ENCODE measurements around the gene MYO10. TPM values are rescaled to one million over a fixed set of nuclear protein-coding genes. Genes with fewer than 3 reads are reported as not detected.

Gene MYO10
- total RNA-seq, 1 experiment from 2014 or later, result 71.9 TPM

DNA sequence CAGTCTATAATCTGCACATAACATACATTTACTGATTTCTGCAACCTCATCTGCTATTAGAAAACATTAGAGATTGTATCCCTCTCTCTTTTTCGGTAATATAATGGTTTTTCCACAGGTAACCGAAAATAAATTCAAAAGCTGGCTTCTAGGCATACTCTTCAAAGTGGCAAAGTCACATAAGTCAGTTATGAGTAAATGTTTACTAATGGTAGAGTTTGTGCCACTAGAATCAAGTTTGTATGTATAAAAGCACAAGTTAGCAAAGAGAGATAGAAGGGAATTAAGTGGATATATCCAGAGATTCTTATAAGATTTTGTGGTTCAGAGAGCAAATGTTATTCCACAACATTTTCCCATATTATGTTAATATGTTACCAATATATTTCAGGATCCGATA, 86.9 kb downstream of the MYO10 start:
- Histone ChIP-seq H3K4me1 (ENCODE audit: control insufficient read depth, insufficient read depth, low read length) (peaks cover 7% of the 10 kb centered on the region; the same call in 1 of the 2 replicates), H3K36me3 (ENCODE audit: control insufficient read depth, insufficient read depth, low read length) (no peaks in the 10 kb centered on the region), H3K4me3 (ENCODE audit: low read depth in 2 of 2, low read length in 2 of 2) (no peak overlapping the region), H3K27me3 (ENCODE audit: control insufficient read depth, insufficient read depth, low read length) (no peaks in the 10 kb centered on the region), H3K27ac (ENCODE audit: low read length) (no peak overlapping the region; the same call in 1 of the 2 replicates), H3K9me3 (ENCODE audit: control insufficient read depth, insufficient read depth, low read depth, low read length) (no peaks in the 10 kb centered on the region)
- in situ Hi-C loops (cut with HindIII; ENCODE audit: low pct_unique_long_range_greater_than_20kb, low sequenced_read_pairs) (no loop called here), intact Hi-C loops (cut with micrococcal nuclease; ENCODE audit: unreplicated experiment) (no loop called here)
- ChIA-PET CTCF (no interaction called here), POLR2A (no interaction called here)
- DNase-seq (ENCODE audit: low read depth, low spot score), result no peak
- BruUV-seq (replicated peaks), result no TSS peak
- TF ChIP-seq, protein P1, sequence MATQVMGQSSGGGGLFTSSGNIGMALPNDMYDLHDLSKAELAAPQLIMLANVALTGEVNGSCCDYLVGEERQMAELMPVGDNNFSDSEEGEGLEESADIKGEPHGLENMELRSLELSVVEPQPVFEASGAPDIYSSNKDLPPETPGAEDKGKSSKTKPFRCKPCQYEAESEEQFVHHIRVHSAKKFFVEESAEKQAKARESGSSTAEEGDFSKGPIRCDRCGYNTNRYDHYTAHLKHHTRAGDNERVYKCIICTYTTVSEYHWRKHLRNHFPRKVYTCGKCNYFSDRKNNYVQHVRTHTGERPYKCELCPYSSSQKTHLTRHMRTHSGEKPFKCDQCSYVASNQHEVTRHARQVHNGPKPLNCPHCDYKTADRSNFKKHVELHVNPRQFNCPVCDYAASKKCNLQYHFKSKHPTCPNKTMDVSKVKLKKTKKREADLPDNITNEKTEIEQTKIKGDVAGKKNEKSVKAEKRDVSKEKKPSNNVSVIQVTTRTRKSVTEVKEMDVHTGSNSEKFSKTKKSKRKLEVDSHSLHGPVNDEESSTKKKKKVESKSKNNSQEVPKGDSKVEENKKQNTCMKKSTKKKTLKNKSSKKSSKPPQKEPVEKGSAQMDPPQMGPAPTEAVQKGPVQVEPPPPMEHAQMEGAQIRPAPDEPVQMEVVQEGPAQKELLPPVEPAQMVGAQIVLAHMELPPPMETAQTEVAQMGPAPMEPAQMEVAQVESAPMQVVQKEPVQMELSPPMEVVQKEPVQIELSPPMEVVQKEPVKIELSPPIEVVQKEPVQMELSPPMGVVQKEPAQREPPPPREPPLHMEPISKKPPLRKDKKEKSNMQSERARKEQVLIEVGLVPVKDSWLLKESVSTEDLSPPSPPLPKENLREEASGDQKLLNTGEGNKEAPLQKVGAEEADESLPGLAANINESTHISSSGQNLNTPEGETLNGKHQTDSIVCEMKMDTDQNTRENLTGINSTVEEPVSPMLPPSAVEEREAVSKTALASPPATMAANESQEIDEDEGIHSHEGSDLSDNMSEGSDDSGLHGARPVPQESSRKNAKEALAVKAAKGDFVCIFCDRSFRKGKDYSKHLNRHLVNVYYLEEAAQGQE (IDR thresholded peaks at IDR 0.05; ENCODE audit: insufficient read depth in 1 of 2, low read depth in 2 of 2, low read length in 1 of 2), result no peak
- no peak for TF ChIP-seq POLR2AphosphoS5 (IDR thresholded peaks at IDR 0.05; ENCODE audit: low read depth, low read length)
- no peak for ATAC-seq

- Histone ChIP-seq H3K9me3 (ENCODE audit: control insufficient read depth, insufficient read depth, low read depth, low read length) (no peaks in the 10 kb centered on the region), H3K4me1 (ENCODE audit: control insufficient read depth, insufficient read depth, low read length) (0 out of 2 replicates have a peak, but pooled peaks cover 4% of the 10 kb centered on the region), H3K27ac (ENCODE audit: low read length) (no peak overlapping the region; the same call in 1 of the 2 replicates), H3K4me3 (ENCODE audit: low read depth in 2 of 2, low read length in 2 of 2) (no peak overlapping the region), H3K36me3 (ENCODE audit: control insufficient read depth, insufficient read depth, low read length) (no peaks in the 10 kb centered on the region), H3K27me3 (ENCODE audit: control insufficient read depth, insufficient read depth, low read length) (no peaks in the 10 kb centered on the region)
- no TSS peak for BruUV-seq (replicated peaks)
- no peak for TF ChIP-seq POLR2AphosphoS5 (IDR thresholded peaks at IDR 0.05; ENCODE audit: low read depth, low read length)
- TF ChIP-seq, protein P1 (IDR thresholded peaks at IDR 0.05; ENCODE audit: insufficient read depth in 1 of 2, low read depth in 2 of 2, low read length in 1 of 2), result no peak
- no peak for TF ChIP-seq SIN3A (IDR thresholded peaks at IDR 0.05; ENCODE audit: borderline replicate concordance, insufficient read depth, low read depth, low read length)
- no peak for TF ChIP-seq CTCF (IDR thresholded peaks at IDR 0.05)
- ATAC-seq (no peak), DNase-seq (ENCODE audit: low read depth, low spot score) (no peak)
- intact Hi-C loops (cut with micrococcal nuclease; ENCODE audit: unreplicated experiment), result no loop called here
- in situ Hi-C loops (cut with HindIII; ENCODE audit: low pct_unique_long_range_greater_than_20kb, low sequenced_read_pairs), result no loop called here
- POLR2A ChIA-PET, result no interaction called here
- CTCF ChIA-PET, result no interaction called here
Measured at GRCh38 chr5:16844952-16845351, 91.1 kb downstream of the MYO10 start.

All from Panc1 (cell line).